ENCODE results near the gene SEMA3A.

DNA sequence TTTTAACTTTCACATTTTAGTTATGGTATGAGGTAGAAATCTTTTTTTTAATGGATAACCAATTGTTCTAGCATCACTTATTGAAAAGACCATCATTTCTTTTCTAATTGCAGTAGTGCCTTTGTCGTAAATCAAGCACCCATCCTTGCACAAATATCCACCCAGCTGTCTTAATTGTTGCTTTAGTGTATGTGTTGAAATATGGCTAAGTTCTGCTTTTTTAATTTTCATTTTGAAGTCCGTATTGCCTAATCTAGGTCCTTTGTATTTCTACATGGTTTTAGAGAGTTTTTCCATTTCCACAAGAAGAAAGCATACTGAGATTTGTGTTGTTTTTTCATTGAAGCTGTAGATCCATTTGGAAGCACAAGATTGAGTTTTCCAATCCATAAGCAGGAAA is 286.1 kb downstream of the SEMA3A start:
- TF ChIP-seq, protein P1, sequence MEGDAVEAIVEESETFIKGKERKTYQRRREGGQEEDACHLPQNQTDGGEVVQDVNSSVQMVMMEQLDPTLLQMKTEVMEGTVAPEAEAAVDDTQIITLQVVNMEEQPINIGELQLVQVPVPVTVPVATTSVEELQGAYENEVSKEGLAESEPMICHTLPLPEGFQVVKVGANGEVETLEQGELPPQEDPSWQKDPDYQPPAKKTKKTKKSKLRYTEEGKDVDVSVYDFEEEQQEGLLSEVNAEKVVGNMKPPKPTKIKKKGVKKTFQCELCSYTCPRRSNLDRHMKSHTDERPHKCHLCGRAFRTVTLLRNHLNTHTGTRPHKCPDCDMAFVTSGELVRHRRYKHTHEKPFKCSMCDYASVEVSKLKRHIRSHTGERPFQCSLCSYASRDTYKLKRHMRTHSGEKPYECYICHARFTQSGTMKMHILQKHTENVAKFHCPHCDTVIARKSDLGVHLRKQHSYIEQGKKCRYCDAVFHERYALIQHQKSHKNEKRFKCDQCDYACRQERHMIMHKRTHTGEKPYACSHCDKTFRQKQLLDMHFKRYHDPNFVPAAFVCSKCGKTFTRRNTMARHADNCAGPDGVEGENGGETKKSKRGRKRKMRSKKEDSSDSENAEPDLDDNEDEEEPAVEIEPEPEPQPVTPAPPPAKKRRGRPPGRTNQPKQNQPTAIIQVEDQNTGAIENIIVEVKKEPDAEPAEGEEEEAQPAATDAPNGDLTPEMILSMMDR (conservative IDR thresholded peaks at IDR 0.05; ENCODE audit: low read depth in 2 of 2), result no peak
- TF ChIP-seq POLR2AphosphoS5 (IDR thresholded peaks at IDR 0.05; ENCODE audit: low read depth) (no peak), EZH2phosphoT487 (IDR thresholded peaks at IDR 0.05; ENCODE audit: unreplicated experiment) (no peak), EZH2 (IDR thresholded peaks at IDR 0.05; ENCODE audit: low read depth, unreplicated experiment) (no peak)
